HK-2 (cell line): ENCODE results near the gene C9.
"Not testable (repeated sequence)": the region's sequence is repeated elsewhere in the genome, so short reads cannot be mapped to it uniquely, and the experiment has no call there.

Source experiments
- DNase-seq: peaks from one replicate; pipeline ENCODE4 v3.0.0-alpha.2; 2018; ENCODE audit not compliant: unreplicated experiment

The C9 gene

DNA sequence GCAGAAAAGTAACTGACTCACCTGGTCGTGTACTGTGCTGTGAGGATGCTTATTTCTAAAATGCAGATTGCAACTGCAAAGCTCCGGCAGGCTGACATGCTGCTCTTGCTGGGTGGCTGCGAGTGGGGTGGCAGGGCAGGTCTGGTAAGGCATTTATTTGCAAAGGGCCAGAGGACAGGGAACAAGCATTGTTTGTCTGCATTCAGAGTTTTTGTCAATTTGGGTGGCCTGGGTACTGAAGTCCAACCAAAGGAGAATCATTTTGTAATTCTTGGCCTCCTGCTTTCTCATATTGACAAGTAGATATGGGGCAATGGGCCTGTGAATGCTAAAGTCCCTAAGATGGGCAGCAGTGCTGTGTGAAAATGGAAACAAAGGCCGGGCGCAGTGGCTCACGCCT is at the start of gene C9:
C9 (minus strand) TSS at position 129 of the 400 bp plus-strand sequence; CDS start at position 98, 31 bp downstream.
- DNase-seq = no peak

DNA sequence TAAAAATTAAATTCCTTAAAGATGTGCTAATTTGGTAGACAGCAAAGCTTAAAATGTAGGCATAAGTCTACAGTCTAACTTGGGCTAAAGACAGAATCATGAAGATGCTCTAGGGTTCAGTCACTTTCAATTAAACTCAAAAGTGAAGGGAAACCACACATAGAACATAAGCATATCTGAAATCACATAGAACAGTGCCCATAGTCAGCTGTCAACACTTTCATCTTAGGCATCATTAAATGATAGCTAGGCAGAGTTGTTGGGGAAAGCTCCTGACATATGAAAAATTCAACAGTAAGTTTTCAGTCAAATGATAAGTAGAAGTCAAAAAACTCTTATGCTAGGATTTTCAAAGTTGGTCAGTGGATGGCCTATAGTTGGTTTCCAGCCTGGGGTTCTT is 49.5 kb upstream of the C9 start:
- DNase-seq = no peak

DNA sequence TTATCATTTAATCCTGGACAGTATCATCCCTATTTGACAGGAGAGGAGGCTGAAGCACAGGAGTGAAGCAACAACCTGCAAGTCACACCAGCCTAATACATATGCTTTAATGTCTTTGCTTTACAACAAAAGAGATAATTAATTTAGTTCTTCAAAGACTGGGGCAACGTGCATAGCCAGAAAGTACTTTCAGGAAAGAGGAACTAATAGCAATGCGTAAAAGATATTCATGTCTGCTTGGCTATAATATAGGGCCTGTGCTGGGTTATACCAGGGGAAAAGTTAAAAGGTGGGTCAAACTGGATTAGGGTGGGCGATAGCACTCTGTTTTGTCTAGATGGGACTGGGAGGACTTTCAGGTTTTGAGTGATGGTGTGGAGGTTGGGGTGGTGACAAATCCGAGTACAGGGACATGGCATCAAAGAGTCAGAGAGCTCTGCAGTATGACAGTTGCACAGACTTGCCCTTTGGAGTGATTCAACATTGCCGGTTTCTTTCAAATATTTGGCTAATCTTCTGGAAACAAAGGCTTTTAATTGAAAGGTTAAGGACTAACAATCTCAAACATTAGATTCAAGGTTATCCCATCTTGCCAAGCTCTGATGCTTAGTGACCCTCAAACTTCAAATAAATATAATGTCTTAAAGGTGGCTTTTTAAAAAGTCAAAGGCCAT is 48.6 kb upstream of the C9 start:
- DNase-seq = no peak

DNA sequence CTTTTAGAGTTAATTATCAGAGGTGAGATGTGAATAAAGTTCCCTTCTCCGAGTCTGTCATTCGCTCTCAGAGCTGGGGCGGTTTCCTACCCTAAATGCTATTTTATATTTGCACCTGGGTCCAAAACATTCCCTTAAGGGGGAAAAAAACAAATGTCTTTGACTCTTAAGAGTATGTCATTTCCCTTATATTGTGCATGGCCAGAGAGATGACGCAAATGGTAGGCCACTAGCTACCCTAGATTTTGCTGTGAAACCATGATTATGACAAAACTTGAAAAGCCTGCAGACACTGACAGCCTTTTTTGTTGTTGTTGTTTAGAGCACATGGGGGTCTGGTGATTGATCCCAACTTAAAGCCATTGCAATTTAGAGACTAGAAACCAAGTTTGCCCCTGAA is 47.7 kb upstream of the C9 start:
- DNase-seq = no peak

DNA sequence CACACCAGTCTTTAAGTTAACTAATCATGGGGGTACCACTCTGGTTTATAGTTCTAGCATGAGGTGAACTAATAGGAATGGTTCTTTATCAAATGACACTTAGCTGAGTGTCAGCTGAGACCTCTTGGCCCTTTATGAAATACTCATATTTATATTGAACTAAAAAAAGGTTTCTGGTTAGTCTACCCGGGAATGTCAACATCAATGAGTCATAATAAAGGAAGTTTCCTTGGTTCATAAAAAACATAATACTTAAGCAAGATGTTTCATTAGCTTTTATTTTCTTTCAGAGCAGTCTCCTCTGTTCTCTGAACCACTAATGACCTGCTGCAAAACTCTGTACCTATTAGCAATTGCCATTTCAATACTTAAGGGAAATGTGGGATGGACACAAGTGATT is 46.8 kb upstream of the C9 start:
- DNase-seq = no peak

DNA sequence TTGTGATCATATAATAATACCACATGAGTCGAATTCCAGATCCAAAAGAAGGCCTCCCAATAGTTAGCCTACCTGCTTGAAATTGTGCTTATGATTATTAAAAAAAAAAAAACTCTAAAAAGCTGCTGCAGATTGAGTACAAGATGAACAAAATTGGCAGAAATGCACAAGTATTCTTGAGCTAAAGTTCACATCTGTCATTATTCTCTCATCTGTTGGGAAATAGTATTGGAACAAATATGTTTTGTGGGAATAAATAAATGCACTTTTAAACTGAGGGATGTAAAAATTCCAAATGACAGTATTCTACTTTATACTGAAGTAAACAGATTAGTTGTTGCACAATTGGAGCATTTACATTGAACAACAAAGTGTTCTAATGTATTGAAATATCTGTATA is 44.7 kb upstream of the C9 start:
- no peak for DNase-seq

DNA sequence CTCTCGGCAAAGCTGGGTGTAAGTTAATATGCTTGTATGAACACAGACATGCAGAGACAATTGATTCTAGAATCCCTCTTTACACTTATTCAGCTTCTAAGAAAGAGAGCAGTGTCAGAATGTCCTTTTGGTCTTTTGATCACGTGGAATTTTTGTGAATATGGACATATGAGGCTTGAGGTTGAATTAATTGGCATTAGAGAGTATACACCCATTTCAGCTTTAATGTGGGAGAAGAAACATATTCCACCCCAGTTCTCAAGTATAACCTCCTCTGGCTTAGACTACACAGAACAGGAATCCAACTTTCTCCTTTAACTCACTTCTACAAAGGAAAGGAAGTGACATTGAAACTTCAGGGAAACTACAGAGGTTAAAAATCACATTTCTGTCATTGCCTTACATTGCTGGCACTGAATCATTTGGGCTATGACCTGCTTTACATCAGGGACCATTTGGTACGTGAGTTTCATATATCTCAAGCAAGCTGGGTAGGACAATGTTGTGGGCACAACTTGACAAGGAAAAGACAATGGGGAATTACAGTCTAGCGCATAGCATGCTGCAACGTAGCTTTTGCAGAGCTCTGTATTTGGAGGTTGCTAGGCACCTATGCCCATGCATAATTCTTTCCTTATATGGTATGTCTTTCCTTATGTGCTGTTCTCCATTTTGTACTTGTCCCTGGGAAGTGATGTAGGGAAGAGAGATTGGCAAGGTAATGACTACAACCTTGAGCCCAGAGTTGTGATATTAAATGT is 41.0 kb upstream of the C9 start:
- no peak for DNase-seq

DNA sequence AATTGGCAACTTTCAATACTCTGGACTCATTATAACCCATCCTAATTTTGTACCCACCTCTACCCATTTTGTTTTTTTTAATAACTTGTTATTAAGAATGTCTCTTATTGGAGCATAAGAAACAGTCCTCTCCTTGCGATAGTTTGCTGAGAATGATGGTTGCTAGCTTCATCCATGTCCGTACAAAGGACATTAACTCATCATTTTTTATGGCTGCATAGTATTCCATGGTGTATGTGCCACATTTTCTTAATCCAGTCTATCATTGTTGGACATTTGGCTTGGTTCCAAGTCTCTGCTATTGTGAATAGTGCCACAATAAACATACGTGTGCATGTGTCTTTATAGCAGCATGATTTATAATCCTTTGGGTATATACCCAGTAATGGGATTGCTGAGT is 39.5 kb upstream of the C9 start:
- not testable (repeated sequence) for DNase-seq

DNA sequence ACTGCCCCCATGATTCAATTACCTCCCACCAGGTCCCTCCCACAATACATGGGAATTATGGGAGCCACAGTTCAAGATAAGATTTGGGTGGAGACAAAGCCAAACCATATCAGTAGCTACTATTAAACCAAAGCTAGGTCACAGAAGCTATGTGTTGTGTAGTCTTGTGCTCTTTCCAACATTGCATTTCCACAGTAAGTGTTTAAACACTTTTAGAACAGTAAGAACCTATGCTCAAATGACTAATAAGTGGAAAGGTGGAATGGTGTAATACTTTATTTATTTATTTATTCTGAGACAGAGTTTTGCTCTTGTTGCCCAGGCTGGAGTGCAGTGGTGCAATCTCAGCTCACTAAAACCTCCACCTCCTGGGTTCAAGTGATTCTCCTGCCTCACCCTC is 37.8 kb upstream of the C9 start:
- DNase-seq = not testable (repeated sequence)

DNA sequence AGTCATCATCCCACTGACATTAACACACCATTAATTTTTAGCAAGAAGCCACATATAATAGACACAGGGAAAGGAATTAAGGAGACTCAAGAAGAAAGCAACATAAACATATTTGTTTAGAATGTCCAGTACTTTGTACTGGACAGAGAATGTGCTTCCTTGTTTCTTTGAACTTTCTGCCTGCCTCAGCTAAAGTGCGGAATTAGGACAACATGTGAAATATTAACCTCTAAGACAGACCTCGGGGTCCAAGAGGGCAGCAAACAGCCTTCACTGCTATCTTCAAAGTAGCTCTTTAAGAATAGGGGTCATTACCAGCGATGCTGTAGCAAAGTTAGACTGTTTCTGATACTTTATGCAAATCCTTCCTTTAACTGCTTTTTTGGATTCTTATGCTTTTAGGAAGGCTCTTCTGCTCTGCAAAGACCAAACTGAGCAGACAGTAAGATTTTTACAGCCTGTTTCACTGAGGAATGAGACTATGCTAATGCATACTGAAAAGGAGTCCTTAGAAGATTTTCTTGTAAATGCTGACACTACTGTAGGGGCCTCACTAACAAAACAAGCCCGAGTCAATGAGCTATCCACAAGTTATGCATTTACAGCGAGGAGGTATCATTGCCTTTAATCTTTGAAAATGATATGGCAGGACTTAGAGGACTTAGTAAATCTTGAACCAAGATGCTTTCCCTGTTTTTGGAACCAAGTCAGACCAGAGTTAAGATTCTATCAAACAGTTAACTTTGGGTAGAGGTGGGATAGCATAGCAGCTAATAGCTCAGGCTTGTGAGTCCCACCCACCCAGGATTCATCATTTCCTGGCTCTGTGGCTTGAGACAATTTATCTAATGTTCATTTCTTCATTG is 36.7 kb upstream of the C9 start:
- DNase-seq = no peak

DNA sequence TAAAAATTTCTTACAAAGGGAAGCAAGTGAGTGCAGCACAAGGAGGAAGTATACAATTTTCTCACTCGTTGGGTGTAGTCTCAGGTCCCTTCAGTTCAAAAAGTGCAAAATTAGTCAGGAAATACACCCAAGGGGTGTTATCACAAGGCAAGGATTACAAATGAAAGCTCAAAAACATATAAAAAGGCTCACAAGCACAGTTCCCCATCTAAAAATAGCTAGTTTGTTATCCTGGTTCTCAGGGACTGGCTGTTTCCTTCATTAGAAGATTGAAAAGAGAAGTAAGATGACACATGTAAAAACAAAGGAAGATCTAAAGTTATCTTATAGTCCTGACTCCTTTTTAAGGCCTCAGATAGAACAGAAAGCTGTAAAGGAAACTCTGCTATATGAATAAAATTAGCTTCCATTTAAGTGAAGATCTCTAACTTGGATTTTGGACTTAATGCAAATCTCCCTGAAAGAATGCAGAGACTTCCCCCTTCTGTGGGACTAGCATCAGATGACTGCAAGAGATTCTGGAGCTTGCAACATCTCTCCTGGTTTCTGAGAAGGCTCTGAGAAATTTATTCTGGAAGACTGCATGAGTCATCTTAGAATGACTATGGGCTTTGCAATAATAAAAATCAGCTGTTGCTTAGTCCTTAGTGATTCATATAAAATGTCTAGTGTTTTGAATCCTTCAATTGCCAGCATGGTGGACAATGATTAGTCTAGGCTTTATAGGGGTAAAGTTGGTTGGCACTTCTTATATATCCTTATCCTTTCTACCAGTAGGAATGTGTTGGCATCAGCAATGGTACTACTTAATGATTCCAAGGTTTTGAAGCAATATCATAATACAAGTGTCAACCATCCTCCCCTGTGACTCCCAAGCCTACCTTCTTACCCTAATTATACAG is 35.1 kb upstream of the C9 start:
- no peak for DNase-seq

DNA sequence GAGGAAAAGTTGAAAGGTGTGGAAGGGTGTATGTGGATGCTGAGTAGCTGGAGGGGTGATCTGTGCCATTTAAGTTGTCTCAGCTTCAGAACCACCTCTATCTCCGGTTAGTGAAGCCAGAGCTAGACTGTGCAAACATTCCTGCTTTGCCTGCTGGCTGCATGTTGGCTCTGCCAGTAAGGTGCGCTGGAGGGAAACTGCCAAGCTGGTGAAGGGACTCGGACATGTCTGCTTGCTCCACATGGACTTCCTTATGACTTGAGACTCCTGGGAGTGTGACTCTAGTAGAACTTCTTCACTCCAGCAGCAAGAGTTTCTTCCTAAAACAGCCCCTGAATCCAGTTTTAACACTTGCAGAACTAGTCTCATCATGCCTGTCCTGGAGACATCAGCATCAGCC is 32.5 kb upstream of the C9 start:
- DNase-seq = no peak

DNA sequence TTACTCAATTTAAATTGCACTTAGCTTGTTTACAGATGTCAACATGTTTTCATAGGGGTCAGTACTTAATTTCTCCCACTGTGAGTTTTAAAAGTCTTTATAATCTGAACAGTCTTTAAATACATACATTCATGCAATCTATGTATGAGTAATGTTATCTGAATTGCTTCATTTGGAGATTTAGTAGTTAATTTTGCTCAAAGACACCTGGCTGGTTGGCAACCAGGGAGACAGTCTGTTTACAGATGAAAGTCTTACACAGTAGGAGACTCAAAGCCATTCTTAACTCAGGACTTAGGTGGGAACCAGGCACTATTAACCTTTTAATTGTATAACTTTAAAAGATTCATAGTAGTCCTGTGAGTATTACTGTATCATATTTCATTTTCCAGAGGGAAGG is 31.2 kb upstream of the C9 start:
- no peak for DNase-seq

DNA sequence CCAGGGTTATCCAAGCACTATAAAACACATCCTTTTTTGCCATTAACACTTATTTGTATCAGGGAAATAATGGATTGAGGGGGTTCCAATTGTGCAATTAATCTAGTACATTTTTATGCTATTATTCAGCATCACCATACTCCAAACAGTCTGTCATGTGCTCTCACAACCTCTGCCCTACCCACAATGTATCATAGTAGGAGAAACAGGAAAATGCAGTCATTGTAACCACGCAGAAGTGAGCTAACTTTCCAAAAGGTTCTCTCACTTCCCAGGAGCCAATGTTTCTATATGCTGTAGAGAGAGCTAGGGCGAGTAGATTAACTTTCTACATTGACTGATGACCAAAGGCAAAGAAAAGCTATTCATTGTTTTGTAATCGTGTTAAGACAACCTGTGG is 30.7 kb upstream of the C9 start:
- DNase-seq = no peak

DNA sequence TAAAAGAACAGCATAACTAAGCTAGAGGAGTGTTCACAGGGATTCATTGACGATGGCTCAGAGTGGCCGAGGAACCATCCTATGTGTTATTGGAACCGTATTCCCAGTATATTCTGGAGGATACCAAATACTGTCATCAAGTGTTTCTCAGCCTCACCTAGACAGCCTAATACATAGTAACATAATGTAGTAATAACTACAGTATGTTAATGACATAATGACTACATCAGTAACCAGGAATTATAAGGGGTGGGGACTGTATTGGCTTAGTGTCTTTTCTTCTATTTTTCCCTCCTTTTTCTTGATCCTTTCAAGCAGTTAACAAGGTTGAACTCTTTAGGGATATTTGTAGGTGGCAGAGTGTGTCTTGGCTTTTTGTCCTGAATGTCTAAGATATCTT is 26.6 kb upstream of the C9 start:
- DNase-seq = no peak

DNA sequence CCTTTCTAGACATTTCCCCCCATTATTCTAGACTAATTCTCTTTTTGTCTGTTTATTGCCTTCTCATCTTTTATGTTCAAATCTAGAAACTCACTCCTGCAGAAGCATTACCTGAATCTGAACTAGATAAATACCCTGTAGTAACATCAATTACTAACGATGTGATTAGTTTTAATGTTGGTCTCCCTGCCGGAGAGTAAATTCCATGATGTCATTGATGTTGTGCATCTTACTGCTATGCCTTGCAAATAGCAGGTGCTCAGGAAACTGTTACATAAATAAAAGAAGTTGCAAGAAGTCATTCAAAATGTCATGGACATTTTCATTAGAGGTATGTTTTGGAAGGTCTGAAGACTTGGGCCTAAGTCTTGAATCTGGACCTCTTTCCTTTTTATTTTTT is 23.0 kb upstream of the C9 start:
- no peak for DNase-seq

DNA sequence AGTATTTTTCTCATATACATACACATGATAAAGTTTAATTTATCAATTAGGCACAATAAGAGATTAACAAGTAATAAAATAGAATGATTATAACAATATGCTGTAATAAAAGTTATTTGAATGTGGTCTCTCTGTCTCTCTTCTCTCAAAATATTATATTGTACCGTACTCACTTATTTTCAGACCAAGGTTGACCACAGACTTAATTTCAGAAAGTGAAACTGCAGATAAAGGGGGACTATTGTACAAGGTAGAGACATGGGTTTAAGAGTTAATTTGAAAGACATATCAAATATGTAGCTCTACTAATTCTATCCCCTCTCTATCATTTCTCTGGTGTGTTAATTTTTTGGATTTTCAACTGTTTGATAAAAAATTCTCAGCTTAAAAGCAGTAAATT is 20.0 kb upstream of the C9 start:
- DNase-seq = no peak

DNA sequence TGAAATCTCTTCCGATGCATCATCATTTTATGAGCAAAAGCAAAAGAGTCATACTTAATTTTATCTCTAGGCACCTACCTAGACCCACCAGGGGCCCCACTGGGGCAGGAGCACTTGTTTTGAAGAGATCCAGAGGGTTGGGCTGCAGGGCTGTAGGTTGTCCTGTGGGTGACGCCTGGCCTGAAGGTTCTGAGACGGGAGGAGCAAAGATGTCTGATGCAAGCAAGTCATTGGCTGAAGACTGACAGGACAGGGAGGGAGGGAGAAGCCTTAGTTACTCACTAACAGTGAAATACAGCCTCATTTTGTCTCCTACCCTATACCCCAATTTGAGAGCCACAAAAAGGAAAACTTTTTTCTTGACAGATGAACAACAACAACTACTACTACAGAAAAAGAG is 17.1 kb upstream of the C9 start:
- no peak for DNase-seq

DNA sequence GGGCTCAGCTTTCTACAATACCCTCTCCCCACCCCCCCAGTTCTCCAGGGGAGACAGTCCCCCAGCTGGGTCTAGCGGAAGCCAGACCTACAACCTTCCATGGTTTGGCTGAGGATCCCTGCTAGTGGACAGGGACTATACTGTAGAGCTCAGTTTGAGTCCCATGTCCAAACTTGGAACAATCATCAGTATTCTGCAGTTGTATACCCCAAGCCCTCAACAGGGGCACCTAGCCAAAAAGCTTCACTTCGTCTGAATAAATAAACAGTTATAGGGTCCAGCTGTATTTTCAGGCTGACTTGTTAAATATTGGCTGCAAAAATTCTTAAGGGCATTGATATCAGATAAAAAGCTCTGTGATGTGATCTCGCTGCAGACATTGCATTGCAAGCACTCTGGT is 15.4 kb upstream of the C9 start:
- DNase-seq = no peak

DNA sequence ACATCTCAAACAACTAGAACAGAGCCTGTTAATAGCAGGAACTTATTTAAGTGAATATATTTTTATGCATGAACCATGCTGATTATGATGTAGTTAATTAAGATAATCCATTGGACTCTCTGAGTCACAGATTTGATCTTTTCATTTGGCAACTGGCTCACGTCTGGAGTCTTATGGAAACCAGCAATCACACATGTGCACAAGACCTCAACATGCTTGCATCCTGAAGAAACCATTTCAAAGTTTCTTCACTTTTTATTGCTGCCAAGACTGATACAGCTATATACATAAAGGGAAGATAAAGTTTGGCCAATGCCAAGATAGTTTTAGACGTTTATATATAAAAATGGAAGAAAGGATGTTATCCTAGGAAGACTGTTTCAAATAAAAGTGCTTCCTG is 13.3 kb upstream of the C9 start:
- no peak for DNase-seq

DNA sequence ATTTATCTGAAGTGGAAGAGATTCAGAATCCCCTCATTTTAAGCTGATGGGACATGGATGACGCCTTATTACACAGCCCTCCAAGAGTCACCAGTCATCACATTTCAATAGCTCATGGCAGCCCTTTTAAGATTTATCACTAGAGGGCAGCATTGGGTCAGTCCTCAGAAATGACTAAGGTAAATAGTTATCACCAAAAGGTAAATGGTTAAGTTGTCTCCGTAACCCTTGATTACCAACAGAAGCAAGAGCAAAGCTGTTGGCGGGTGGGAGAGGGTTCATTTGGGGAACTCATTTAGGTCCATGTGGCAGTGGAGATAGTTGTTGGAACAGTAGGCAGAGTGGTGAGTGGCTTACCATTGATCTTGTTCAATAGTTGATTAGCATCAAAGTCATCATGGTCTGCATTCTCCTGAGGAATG is 12.0 kb upstream of the C9 start:
- peak; percentile 40 for DNase-seq

DNA sequence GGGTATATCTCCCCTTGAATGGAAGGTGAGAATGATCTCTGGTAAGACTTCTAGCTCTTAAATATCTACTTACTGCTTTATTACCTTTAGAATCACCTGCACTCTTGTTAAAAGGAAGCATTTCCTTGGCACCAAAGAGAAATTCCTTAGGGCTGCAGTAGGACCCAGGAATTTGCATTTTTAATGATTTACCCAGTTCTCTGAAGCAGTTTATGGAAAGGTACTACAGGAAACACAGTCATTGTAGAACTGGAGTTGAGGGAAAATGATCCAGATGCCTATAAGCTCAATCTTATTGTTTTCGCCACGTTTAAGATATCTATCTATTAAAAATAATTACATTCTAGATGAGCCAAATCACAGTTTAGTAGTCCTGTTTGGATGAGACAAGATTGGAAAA is 9.5 kb upstream of the C9 start:
- no peak for DNase-seq
